ENCODE results near the gene STT3A. TPM values are rescaled to one million over a fixed set of nuclear protein-coding genes. Genes with fewer than 3 reads are reported as not detected.

The STT3A gene
- polyA plus RNA-seq, 3 donors: 27.4 to 75.3 (median 54.2) TPM

GRCh38 chr11:125553357-125553756, 39.3 kb upstream of the STT3A start:
- Histone ChIP-seq H3K4me1 (ENCODE audit: control insufficient read depth in 1 of 2, insufficient read depth in 2 of 2, low read length in 2 of 2) (no peaks in the 10 kb centered on the region), H4K20me1 (ENCODE audit: insufficient read depth, low read length) (no peaks in the 10 kb centered on the region), H3K4me3 (replicated peaks in 1 of 3; ENCODE audit: low read depth in 2 of 3, low read length in 3 of 3) (peak overlapping the region in 1 of 3 experiments; percentile 14), H3K4me2 (replicated peaks; ENCODE audit: extremely low read depth, low read length, poor library complexity, severe bottlenecking) (no peak overlapping the region), H3K27ac (ENCODE audit: low read depth in 1 of 2, low read length in 2 of 2) (no peak overlapping the region), H3K36me3 (replicated peaks in 1 of 2; ENCODE audit: control insufficient read depth in 1 of 2, insufficient read depth in 2 of 2, low read length in 2 of 2) (no peaks in the 10 kb centered on the region), H3K9me3 (replicated peaks in 1 of 2; ENCODE audit: control insufficient read depth in 1 of 2, insufficient read depth in 1 of 2, low read length in 2 of 2) (peaks cover 47 to 58% of the 10 kb centered on the region in 2 donors), H3K79me2 (ENCODE audit: insufficient read depth, low read length) (no peaks in the 10 kb centered on the region), H2AFZ (ENCODE audit: insufficient read depth, low read depth, low read length, poor library complexity, severe bottlenecking) (no peak overlapping the region), H3K9ac (ENCODE audit: insufficient read depth, low read length, poor library complexity, severe bottlenecking) (no peak overlapping the region), H3K27me3 (ENCODE audit: control insufficient read depth in 2 of 2, insufficient read depth in 2 of 2, low read length in 2 of 2) (no peaks in the 10 kb centered on the region)
- 100% methylated on average over 1 of the region's 1 CpG for WGBS (ENCODE audit: insufficient coverage)
- DNase-seq: no peak
- no peak overlapping the region for H3K27ac Mint-ChIP-seq
- TF ChIP-seq, protein P1, sequence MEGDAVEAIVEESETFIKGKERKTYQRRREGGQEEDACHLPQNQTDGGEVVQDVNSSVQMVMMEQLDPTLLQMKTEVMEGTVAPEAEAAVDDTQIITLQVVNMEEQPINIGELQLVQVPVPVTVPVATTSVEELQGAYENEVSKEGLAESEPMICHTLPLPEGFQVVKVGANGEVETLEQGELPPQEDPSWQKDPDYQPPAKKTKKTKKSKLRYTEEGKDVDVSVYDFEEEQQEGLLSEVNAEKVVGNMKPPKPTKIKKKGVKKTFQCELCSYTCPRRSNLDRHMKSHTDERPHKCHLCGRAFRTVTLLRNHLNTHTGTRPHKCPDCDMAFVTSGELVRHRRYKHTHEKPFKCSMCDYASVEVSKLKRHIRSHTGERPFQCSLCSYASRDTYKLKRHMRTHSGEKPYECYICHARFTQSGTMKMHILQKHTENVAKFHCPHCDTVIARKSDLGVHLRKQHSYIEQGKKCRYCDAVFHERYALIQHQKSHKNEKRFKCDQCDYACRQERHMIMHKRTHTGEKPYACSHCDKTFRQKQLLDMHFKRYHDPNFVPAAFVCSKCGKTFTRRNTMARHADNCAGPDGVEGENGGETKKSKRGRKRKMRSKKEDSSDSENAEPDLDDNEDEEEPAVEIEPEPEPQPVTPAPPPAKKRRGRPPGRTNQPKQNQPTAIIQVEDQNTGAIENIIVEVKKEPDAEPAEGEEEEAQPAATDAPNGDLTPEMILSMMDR (IDR thresholded peaks at IDR 0.05): no peak
- H3K9me3 Mint-ChIP-seq: peaks cover 35 to 70% (median 63%) of the 10 kb centered on the region in 7 donors
- no peaks in the 10 kb centered on the region for H3K36me3 Mint-ChIP-seq
- intact Hi-C loops (cut with micrococcal nuclease): no loop called here
- H3K4me1 Mint-ChIP-seq: no peaks in the 10 kb centered on the region
- H3K4me3 Mint-ChIP-seq: no peak overlapping the region
- peaks cover 2 to 3% (median 2%) of the 10 kb centered on the region in 3 donors for H3K27me3 Mint-ChIP-seq (ENCODE audit: low read depth in 3 of 3)

DNA sequence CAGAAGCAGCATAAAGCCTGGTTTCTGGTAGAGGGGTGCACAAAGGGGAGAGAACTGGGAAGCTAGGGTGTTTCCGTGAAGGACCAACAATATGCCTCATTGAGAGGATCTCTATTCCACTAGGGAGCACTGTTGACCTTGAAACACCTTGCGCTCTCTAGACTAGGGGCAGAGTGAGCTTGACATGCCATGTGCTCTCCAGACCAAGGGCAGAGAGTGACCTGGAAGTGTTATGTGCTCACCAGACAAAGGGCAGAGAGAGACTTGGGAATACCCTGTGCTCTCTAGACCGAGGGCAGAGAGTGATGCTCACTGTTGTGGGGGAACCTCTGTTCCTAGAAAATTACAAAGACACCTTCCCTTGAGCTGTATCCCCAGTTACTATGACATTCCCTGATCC, 38.6 kb upstream of the STT3A start:
- Histone ChIP-seq H3K27ac (ENCODE audit: low read depth in 1 of 2, low read length in 2 of 2) (no peak overlapping the region), H3K4me1 (ENCODE audit: control insufficient read depth in 1 of 2, insufficient read depth in 2 of 2, low read length in 2 of 2) (no peaks in the 10 kb centered on the region), H3K9me3 (replicated peaks in 1 of 2; ENCODE audit: control insufficient read depth in 1 of 2, insufficient read depth in 1 of 2, low read length in 2 of 2) (peaks cover 47 to 58% of the 10 kb centered on the region in 2 donors), H3K27me3 (ENCODE audit: control insufficient read depth in 2 of 2, insufficient read depth in 2 of 2, low read length in 2 of 2) (no peaks in the 10 kb centered on the region), H3K4me3 (replicated peaks in 1 of 3; ENCODE audit: low read depth in 2 of 3, low read length in 3 of 3) (peak overlapping the region in 1 of 3 experiments; percentile 14), H3K36me3 (replicated peaks in 1 of 2; ENCODE audit: control insufficient read depth in 1 of 2, insufficient read depth in 2 of 2, low read length in 2 of 2) (no peaks in the 10 kb centered on the region), H3K79me2 (ENCODE audit: insufficient read depth, low read length) (no peaks in the 10 kb centered on the region), H2AFZ (ENCODE audit: insufficient read depth, low read depth, low read length, poor library complexity, severe bottlenecking) (no peak overlapping the region), H3K4me2 (replicated peaks; ENCODE audit: extremely low read depth, low read length, poor library complexity, severe bottlenecking) (no peak overlapping the region), H4K20me1 (ENCODE audit: insufficient read depth, low read length) (no peaks in the 10 kb centered on the region), H3K9ac (ENCODE audit: insufficient read depth, low read length, poor library complexity, severe bottlenecking) (no peak overlapping the region)
- Mint-ChIP-seq H3K9me3 (peaks cover 35 to 71% (median 63%) of the 10 kb centered on the region in 7 donors), H3K27me3 (ENCODE audit: low read depth in 3 of 3) (peaks cover 0 to 3% (median 2%) of the 10 kb centered on the region in 3 donors), H3K27ac (no peak overlapping the region), H3K36me3 (no peaks in the 10 kb centered on the region), H3K4me3 (no peak overlapping the region), H3K4me1 (no peaks in the 10 kb centered on the region)
- no peak for DNase-seq
- intact Hi-C loops (cut with micrococcal nuclease): no loop called here
- WGBS (ENCODE audit: insufficient coverage): 82% methylated on average over 2 of the region's 3 CpGs
- TF ChIP-seq, protein P1 (IDR thresholded peaks at IDR 0.05): no peak
